Glutamatergic neuron (in vitro differentiated cells): ENCODE results near the gene NSD1. TPM values are rescaled to one million over a fixed set of nuclear protein-coding genes. Genes with fewer than 3 reads are reported as not detected.

Experiments used
- DNase-seq: peaks from one replicate; pipeline ENCODE4 v3.0.0; 2022
- H3K27ac Mint-ChIP-seq: one replicate; pipeline ENCODE4 v1.8.0; 2020; ENCODE audit warnings: mild to moderate bottlenecking, mixed read lengths, inconsistent platforms; ENCODE audit not compliant: unreplicated experiment
- H3K27me3 Mint-ChIP-seq: one replicate; pipeline ENCODE4 v1.8.0; 2020; ENCODE audit warnings: mild to moderate bottlenecking, moderate library complexity, mixed read lengths, inconsistent platforms; ENCODE audit not compliant: unreplicated experiment
- H3K36me3 Mint-ChIP-seq: one replicate; pipeline ENCODE4 v1.8.0; 2020; ENCODE audit warnings: mild to moderate bottlenecking, mixed read lengths, inconsistent platforms; ENCODE audit not compliant: unreplicated experiment
- H3K4me1 Mint-ChIP-seq: one replicate; pipeline ENCODE4 v1.8.0; 2020; ENCODE audit warnings: mild to moderate bottlenecking, low read depth, mixed read lengths, inconsistent platforms; ENCODE audit not compliant: unreplicated experiment
- H3K4me3 Mint-ChIP-seq: one replicate; pipeline ENCODE4 v1.8.0; 2020; ENCODE audit warnings: mild to moderate bottlenecking, mixed read lengths, inconsistent platforms; ENCODE audit not compliant: unreplicated experiment
- H3K9me3 Mint-ChIP-seq: one replicate; pipeline ENCODE4 v1.8.0; 2020; ENCODE audit warnings: mild to moderate bottlenecking, moderate library complexity, mixed read lengths, inconsistent platforms; ENCODE audit not compliant: unreplicated experiment
- CTCF ChIP-seq: fragments of 200-600 bp; sonication (generic); IDR thresholded peaks from one replicate; pipeline ENCODE4 v1.5.0; 2021; ENCODE audit not compliant: partially characterized antibody, unreplicated experiment
- total RNA-seq: library from RNA; stranded (reverse); fragmentation: NEBNext Ultra II Directional; extraction: Animal tissue kit (Norgen Biotek cat#: 25700); gene quantifications from one replicate; pipeline ENCODE4 v1.2.1, GENCODE V29; 2021; ENCODE audit not compliant: unreplicated experiment

Gene NSD1
- total RNA-seq, 1 donor from 2014 or later, result 151 TPM

GRCh38 chr5:177189416-177189815, 55.8 kb downstream of the NSD1 start:
- Mint-ChIP-seq H3K4me3 (no peak overlapping the region), H3K4me1 (peaks cover 5% of the 10 kb centered on the region), H3K27me3 (no peaks in the 10 kb centered on the region), H3K9me3 (no peaks in the 10 kb centered on the region), H3K36me3 (no peaks in the 10 kb centered on the region), H3K27ac (no peak overlapping the region)
- no peak for TF ChIP-seq CTCF
- no peak for DNase-seq

- DNase-seq, result no peak
- no peaks in the 10 kb centered on the region for H3K9me3 Mint-ChIP-seq
- no peak overlapping the region for H3K27ac Mint-ChIP-seq
- H3K4me3 Mint-ChIP-seq, result no peak overlapping the region
- H3K36me3 Mint-ChIP-seq, result no peaks in the 10 kb centered on the region
- H3K4me1 Mint-ChIP-seq, result peaks cover 5% of the 10 kb centered on the region
- H3K27me3 Mint-ChIP-seq, result no peaks in the 10 kb centered on the region
- TF ChIP-seq CTCF, result no peak
Measured at GRCh38 chr5:177189965-177190364, 56.4 kb downstream of the NSD1 start.

GRCh38 chr5:177194268-177194667, 60.7 kb downstream of the NSD1 start:
- Mint-ChIP-seq H3K36me3 (no peaks in the 10 kb centered on the region), H3K9me3 (no peaks in the 10 kb centered on the region), H3K4me1 (no peaks in the 10 kb centered on the region), H3K27me3 (no peaks in the 10 kb centered on the region), H3K27ac (no peak overlapping the region), H3K4me3 (no peak overlapping the region)
- DNase-seq, result no peak
- no peak for TF ChIP-seq CTCF

GRCh38 chr5:177195307-177195952, 61.9 kb downstream of the NSD1 start:
- Mint-ChIP-seq H3K4me1 (no peaks in the 10 kb centered on the region), H3K36me3 (no peaks in the 10 kb centered on the region), H3K9me3 (no peaks in the 10 kb centered on the region), H3K27ac (no peak overlapping the region), H3K4me3 (no peak overlapping the region), H3K27me3 (no peaks in the 10 kb centered on the region)
- no peak for DNase-seq
- no peak for TF ChIP-seq CTCF

GRCh38 chr5:177198738-177199137, 65.2 kb downstream of the NSD1 start:
- Mint-ChIP-seq H3K9me3 (peaks cover 2% of the 10 kb centered on the region), H3K4me1 (no peaks in the 10 kb centered on the region), H3K27me3 (no peaks in the 10 kb centered on the region), H3K36me3 (no peaks in the 10 kb centered on the region), H3K27ac (no peak overlapping the region), H3K4me3 (no peak overlapping the region)
- no peak for DNase-seq
- TF ChIP-seq CTCF, result no peak
